Smooth muscle cell (in vitro differentiated cells): Measurements from ENCODE around the gene TMEM222. TPM values are rescaled to one million over a fixed set of nuclear protein-coding genes. Genes with fewer than 3 reads are reported as not detected.

Experiments
- DNase-seq: peaks from one replicate; lab custom pipeline; 2025; ENCODE audit not compliant: unreplicated experiment; lab: John Stamatoyannopoulos, UW
- H2AFZ ChIP-seq: fragments of 200-600 bp; sonication (generic); 2 replicates; pipeline ENCODE4 v1.6.0; 2016; ENCODE audit warnings: antibody characterized with exemption, low read depth, mild to moderate bottlenecking
- H3F3A ChIP-seq: fragments of 200-600 bp; sonication (generic); 2 replicates; pipeline ENCODE4 v1.6.0; 2017; ENCODE audit warnings: antibody characterized with exemption, low read depth
- H3K27ac ChIP-seq: fragments of 200-600 bp; sonication (generic); 2 replicates; pipeline ENCODE4 v1.5.1; 2016; ENCODE audit warnings: low read depth, mild to moderate bottlenecking
- H3K27me3 ChIP-seq: fragments of 200-600 bp; sonication (generic); 2 replicates; pipeline ENCODE4 v1.6.1; 2016; ENCODE audit warnings: low read depth, mild to moderate bottlenecking
- H3K36me3 ChIP-seq: fragments of 200-600 bp; sonication (generic); 2 replicates; pipeline ENCODE4 v1.5.1; 2016; ENCODE audit warnings: low read depth
- H3K4me1 ChIP-seq: fragments of 200-600 bp; sonication (generic); 2 replicates; pipeline ENCODE4 v1.5.1; 2016; ENCODE audit warnings: low read depth
- H3K4me2 ChIP-seq: fragments of 200-600 bp; sonication (generic); 2 replicates; pipeline ENCODE4 v1.6.0; 2016; ENCODE audit warnings: mild to moderate bottlenecking
- H3K4me3 ChIP-seq: fragments of 200-600 bp; sonication (generic); 2 replicates; pipeline ENCODE4 v1.5.1; 2016; ENCODE audit warnings: mild to moderate bottlenecking
- H3K79me2 ChIP-seq: fragments of 200-600 bp; sonication (generic); 2 replicates; pipeline ENCODE4 v1.6.0; 2016; ENCODE audit warnings: low read depth, mild to moderate bottlenecking
- H3K9ac ChIP-seq: fragments of 200-600 bp; sonication (generic); 2 replicates; pipeline ENCODE4 v1.6.0; 2016; ENCODE audit warnings: low read depth
- H3K9me3 ChIP-seq: fragments of 200-600 bp; sonication (generic); replicated peaks from 2 replicates; pipeline ENCODE4 v1.5.1; 2016; ENCODE audit warnings: low read depth
- H4K20me1 ChIP-seq: fragments of 200-600 bp; sonication (generic); 2 replicates; pipeline ENCODE4 v1.6.0; 2016; ENCODE audit warnings: low read depth
- CTCF ChIP-seq: fragments of 200-600 bp; sonication (generic); IDR thresholded peaks from 2 replicates; pipeline ENCODE4 v1.5.1; 2017; ENCODE audit warnings: borderline replicate concordance, mild to moderate bottlenecking, antibody characterized with exemption; ENCODE audit not compliant: insufficient read depth, poor library complexity, severe bottlenecking
- WGBS: methylation state at CpG from one replicate; pipeline ENCODE4 v1.1.7; 2016; ENCODE audit warnings: low lambda C conversion rate; 5-methylcytosine and 5-hydroxymethylcytosine counted together
- polyA plus RNA-seq: library from polyadenylated mRNA; unstranded; fragments of >200 nt; fragmentation: Nextera tagmentation; extraction: Ambion mirVana; gene quantifications from 2 replicates; pipeline ENCODE4 v1.2.1, GENCODE V29; 2016
- total RNA-seq: library from RNA; depleted of rRNA; stranded (reverse); fragments of >200 nt; gene quantifications from 2 replicates; pipeline ENCODE4 v1.2.3, GENCODE V29; 2014

The TMEM222 gene
- total and polyA plus RNA-seq, 2 experiments from 2014 or later, result 28.0 to 49.3 TPM

DNA sequence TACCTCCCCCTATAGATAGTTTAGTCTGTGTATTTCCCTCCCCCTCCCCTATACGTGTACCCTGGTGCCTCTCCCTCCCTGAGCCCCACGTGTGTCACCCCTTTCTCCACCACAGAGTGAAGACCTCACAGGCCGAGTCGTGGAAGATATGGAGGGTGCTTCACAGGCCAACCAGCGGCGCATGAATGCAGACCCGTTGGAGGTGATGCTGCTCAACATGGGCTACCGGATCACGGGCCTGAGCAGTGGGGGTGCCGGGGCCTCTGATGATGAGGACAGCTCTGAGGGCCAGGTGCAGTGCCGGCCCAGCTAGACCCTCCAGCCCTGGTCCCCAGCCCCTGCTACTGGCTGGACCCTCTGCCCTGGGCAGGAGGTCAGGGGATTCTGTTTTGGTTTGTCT is 15.9 kb upstream of the TMEM222 start:
- Histone ChIP-seq H3K4me3 (no peak overlapping the region), H2AFZ (no peak overlapping the region), H3K36me3 (no peaks in the 10 kb centered on the region), H4K20me1 (no peaks in the 10 kb centered on the region), H3K27ac (no peak overlapping the region), H3K9ac (no peak overlapping the region), H3K4me2 (no peak overlapping the region), H3F3A (no peaks in the 10 kb centered on the region), H3K9me3 (no peaks in the 10 kb centered on the region), H3K79me2 (no peaks in the 10 kb centered on the region), H3K4me1 (peaks cover 27% of the 10 kb centered on the region), H3K27me3 (no peaks in the 10 kb centered on the region)
- DNase-seq, result no peak
- WGBS, result 92% methylated on average over 11 of the region's 11 CpGs
- no peak for TF ChIP-seq CTCF

DNA sequence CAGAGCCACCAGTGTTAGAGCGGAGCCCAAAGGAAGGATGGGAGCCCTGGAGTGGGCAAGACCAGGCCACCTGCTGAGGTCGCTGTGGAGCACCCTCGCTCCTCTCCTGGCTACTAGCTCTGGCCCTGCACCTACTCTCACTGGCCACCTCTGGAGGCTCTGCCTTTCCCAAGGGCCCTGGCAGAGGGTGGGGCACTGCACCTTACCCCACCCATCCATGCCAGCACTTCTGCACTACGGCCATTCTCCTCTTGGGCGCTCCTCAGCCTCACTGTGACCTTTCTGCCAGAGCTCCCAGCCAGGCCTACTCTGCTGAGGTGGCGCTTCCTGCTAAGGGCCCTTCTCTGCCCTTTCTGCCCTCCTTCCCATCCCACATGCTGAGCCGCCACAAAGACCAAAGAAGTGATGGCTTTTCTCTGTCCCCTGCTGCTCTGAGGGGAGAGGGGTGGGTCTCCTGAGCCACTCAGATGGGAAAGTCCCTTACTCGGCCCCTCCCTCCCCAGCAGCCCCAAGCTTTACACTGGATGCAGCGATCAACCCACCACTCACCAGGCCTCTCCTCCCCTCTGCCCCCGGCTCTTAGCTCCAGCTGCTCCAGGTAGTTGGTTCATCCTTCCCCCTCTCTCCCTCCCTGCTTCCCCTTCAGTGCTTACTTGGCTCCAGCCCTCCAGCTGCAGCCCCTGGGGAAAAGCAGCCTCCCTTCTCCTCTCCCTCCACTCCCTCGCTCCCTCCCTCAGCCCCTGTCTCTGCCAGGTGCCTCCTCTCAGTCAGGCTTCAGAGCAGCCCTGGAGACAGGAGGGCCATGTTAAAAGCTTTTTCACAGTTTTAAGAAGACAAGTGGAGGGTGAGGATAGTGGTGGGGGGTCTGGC is 14.8 kb upstream of the TMEM222 start:
- H3K9me3 ChIP-seq, result no peaks in the 10 kb centered on the region
- H3K4me1 ChIP-seq, result peaks cover 22% of the 10 kb centered on the region
- no peak overlapping the region for H3K4me3 ChIP-seq
- no peak for DNase-seq
- H3F3A ChIP-seq, result no peaks in the 10 kb centered on the region
- no peak for TF ChIP-seq CTCF
- no peaks in the 10 kb centered on the region for H3K27me3 ChIP-seq
- no peak overlapping the region for H2AFZ ChIP-seq
- H3K27ac ChIP-seq, result no peak overlapping the region
- no peaks in the 10 kb centered on the region for H3K79me2 ChIP-seq
- no peaks in the 10 kb centered on the region for H4K20me1 ChIP-seq
- H3K36me3 ChIP-seq, result no peaks in the 10 kb centered on the region
- no peak overlapping the region for H3K4me2 ChIP-seq
- WGBS, result 71% methylated on average over 9 of the region's 11 CpGs
- H3K9ac ChIP-seq, result no peak overlapping the region

GRCh38 chr1:27307874-27308598 is 13.9 kb upstream of the TMEM222 start:
- no peaks in the 10 kb centered on the region for H4K20me1 ChIP-seq
- no peak overlapping the region for H3K27ac ChIP-seq
- H3K36me3 ChIP-seq, result no peaks in the 10 kb centered on the region
- no peak for DNase-seq
- no peaks in the 10 kb centered on the region for H3K9me3 ChIP-seq
- no peak overlapping the region for H2AFZ ChIP-seq
- H3K4me3 ChIP-seq, result no peak overlapping the region
- no peaks in the 10 kb centered on the region for H3K27me3 ChIP-seq
- no peaks in the 10 kb centered on the region for H3K79me2 ChIP-seq
- H3F3A ChIP-seq, result no peaks in the 10 kb centered on the region
- peaks cover 22% of the 10 kb centered on the region for H3K4me1 ChIP-seq
- WGBS, result 95% methylated on average over 6 of the region's 6 CpGs
- H3K9ac ChIP-seq, result no peak overlapping the region
- no peak for TF ChIP-seq CTCF
- H3K4me2 ChIP-seq, result no peak overlapping the region
